HepG2 (cell line): ENCODE data around the gene ZNF581. TPM values are rescaled to one million over a fixed set of nuclear protein-coding genes. Genes with fewer than 3 reads are reported as not detected.

Source experiments
- ATF1 ChIP-seq: IDR thresholded peaks from 2 replicates; pipeline ENCODE4 v1.6.1; 2016; ENCODE audit warnings: mild to moderate bottlenecking, control low read depth
- HDAC2 ChIP-seq: sonication (generic); formaldehyde crosslinking; IDR thresholded peaks from 2 replicates; pipeline ENCODE4 v1.4.0; 2020; ENCODE audit warnings: missing genetic modification reagents
- HIVEP1 ChIP-seq: sonication (generic); formaldehyde crosslinking; IDR thresholded peaks from 2 replicates; pipeline ENCODE4 v1.4.0; 2020; ENCODE audit warnings: mild to moderate bottlenecking, missing genetic modification reagents
- JARID2 ChIP-seq: sonication (generic); formaldehyde crosslinking; IDR thresholded peaks from 2 replicates; pipeline ENCODE4 v1.8.1; 2023; ENCODE audit warnings: missing genetic modification reagents, inconsistent platforms; ENCODE audit not compliant: insufficient replicate concordance
- NFE2L2 ChIP-seq: fragments of 150-350 bp; IDR thresholded peaks from 2 replicates; pipeline ENCODE4 v1.6.1; 2014; ENCODE audit warnings: low read length
- RAD51 ChIP-seq: fragments of 450-650 bp; IDR thresholded peaks from 2 replicates; pipeline ENCODE4 v1.6.1; 2016; ENCODE audit warnings: borderline replicate concordance
- RELA ChIP-seq: sonication (generic); formaldehyde crosslinking; IDR thresholded peaks from 2 replicates; pipeline ENCODE4 v1.4.0; 2020; ENCODE audit warnings: missing genetic modification reagents
- TBP ChIP-seq: sonication (generic); formaldehyde crosslinking; IDR thresholded peaks from 2 replicates; pipeline ENCODE4 v1.5.0; 2020; ENCODE audit warnings: missing genetic modification reagents
- TP53 ChIP-seq: sonication (generic); formaldehyde crosslinking; conservative IDR thresholded peaks from 2 replicates; pipeline ENCODE4 v1.4.0; 2020; ENCODE audit warnings: missing genetic modification reagents
- ZBTB1 ChIP-seq: sonication (generic); formaldehyde crosslinking; IDR thresholded peaks from 2 replicates; pipeline ENCODE4 v1.4.0; 2020; ENCODE audit warnings: missing genetic modification reagents, borderline replicate concordance
- ZFP37 ChIP-seq: sonication (generic); formaldehyde crosslinking; IDR thresholded peaks from 2 replicates; pipeline ENCODE4 v1.4.0; 2020; ENCODE audit warnings: missing genetic modification reagents, borderline replicate concordance
- ZMYM3 ChIP-seq: sonication (generic); formaldehyde crosslinking; IDR thresholded peaks from 2 replicates; pipeline ENCODE4 v1.5.1; 2020; ENCODE audit warnings: mild to moderate bottlenecking, missing genetic modification reagents
- ZNF10 ChIP-seq: sonication (generic); formaldehyde crosslinking; IDR thresholded peaks from 2 replicates; pipeline ENCODE4 v1.4.0; 2020; ENCODE audit warnings: mild to moderate bottlenecking, low read depth, missing genetic modification reagents, borderline replicate concordance
- ZNF333 ChIP-seq: sonication (generic); formaldehyde crosslinking; IDR thresholded peaks from 2 replicates; pipeline ENCODE4 v1.4.0; 2020; ENCODE audit warnings: mild to moderate bottlenecking, missing genetic modification reagents, borderline replicate concordance
- ZNF432 ChIP-seq: sonication (generic); formaldehyde crosslinking; IDR thresholded peaks from 2 replicates; pipeline ENCODE4 v1.5.0; 2020; ENCODE audit warnings: missing genetic modification reagents, mild to moderate bottlenecking, borderline replicate concordance
- ZNF607 ChIP-seq: sonication (generic); formaldehyde crosslinking; IDR thresholded peaks from 2 replicates; pipeline ENCODE4 v1.5.1; 2020; ENCODE audit warnings: missing genetic modification reagents, mild to moderate bottlenecking, borderline replicate concordance
- ZNF660 ChIP-seq: sonication (generic); formaldehyde crosslinking; IDR thresholded peaks from 2 replicates; pipeline ENCODE4 v1.5.1; 2020; ENCODE audit warnings: mild to moderate bottlenecking, low read depth, missing genetic modification reagents, borderline replicate concordance
- polyA plus RNA-seq, 8 experiments: library from polyadenylated mRNA; depleted of rRNA in 3 of 8; stranded (reverse) in 7 of 8; unstranded in 1 of 8; fragments of >200 nt; fragmentation: Illumina TruSeq in 4 of 8; extraction: Trizol in 4 of 8; gene quantifications; 2 replicates each; pipeline versions ENCODE4 v1.2.1 to v1.2.3, GENCODE V29; 2011 to 2016; ENCODE audit warnings: low read depth in 4 of 8, missing spikeins in 1 of 8, mixed read lengths in 1 of 8; ENCODE audit not compliant: insufficient read depth in 1 of 8
- total RNA-seq, 5 experiments: library from RNA; depleted of rRNA; stranded (reverse); fragments of >200 nt; fragmentation: Illumina TruSeq; extraction: Trizol; gene quantifications; 2 replicates each; pipeline ENCODE4 v1.2.3, GENCODE V29; 2016; ENCODE audit warnings: low read depth in 1 of 5
- TF ChIP-seq, protein P1 (sequence below): sonication (generic); formaldehyde crosslinking; IDR thresholded peaks from 2 replicates; pipeline ENCODE4 v1.4.0; 2020; ENCODE audit warnings: missing genetic modification reagents
- TF ChIP-seq, protein P2 (sequence below): sonication (generic); formaldehyde crosslinking; IDR thresholded peaks from 2 replicates; pipeline ENCODE4 v1.5.0; 2020; ENCODE audit warnings: missing genetic modification reagents
- TF ChIP-seq, protein P3 (sequence below): sonication (generic); formaldehyde crosslinking; IDR thresholded peaks from 2 replicates; pipeline ENCODE4 v1.4.0; 2020; ENCODE audit warnings: missing genetic modification reagents
- TF ChIP-seq, protein P4 (sequence below): sonication (generic); formaldehyde crosslinking; IDR thresholded peaks from 2 replicates; pipeline ENCODE4 v1.4.0; 2020; ENCODE audit warnings: mild to moderate bottlenecking, missing genetic modification reagents, borderline replicate concordance
- TF ChIP-seq, protein P5 (sequence below): sonication (generic); formaldehyde crosslinking; IDR thresholded peaks from 2 replicates; pipeline ENCODE4 v1.9.0; 2022; ENCODE audit warnings: missing genetic modification reagents, mild to moderate bottlenecking, borderline replicate concordance
- TF ChIP-seq, protein P6 (sequence below): IDR thresholded peaks from 2 replicates; pipeline ENCODE4 v1.6.1; 2016; ENCODE audit warnings: mild to moderate bottlenecking

The ZNF581 gene
- total and polyA plus RNA-seq, 2 of the 13 experiments (the other 11 are each of a cell fraction or from before 2014, with no cell fraction given), result 19.6 to 49.5 TPM

DNA sequence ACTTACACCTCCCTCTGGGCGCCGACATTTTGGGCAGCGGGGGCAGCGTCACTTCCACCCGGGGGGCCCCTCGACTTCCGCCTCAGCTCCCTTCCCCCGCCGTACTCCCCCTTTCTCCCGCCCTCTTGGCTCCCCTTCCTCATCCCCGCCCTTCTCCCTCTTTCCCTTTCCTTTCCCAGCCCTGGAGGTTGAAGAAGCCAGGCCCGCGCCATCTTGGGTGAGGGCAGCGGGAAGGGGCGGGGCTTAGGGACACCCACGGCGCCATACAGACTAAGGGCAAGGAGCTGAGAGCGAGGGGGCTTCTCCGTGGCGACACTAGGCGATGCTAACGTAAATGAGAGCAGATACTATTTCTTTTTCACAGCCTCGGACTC, 44.0 kb upstream of the ZNF581 start, which contains the start of gene FIZ1 (continued):
- TF ChIP-seq, protein P1, sequence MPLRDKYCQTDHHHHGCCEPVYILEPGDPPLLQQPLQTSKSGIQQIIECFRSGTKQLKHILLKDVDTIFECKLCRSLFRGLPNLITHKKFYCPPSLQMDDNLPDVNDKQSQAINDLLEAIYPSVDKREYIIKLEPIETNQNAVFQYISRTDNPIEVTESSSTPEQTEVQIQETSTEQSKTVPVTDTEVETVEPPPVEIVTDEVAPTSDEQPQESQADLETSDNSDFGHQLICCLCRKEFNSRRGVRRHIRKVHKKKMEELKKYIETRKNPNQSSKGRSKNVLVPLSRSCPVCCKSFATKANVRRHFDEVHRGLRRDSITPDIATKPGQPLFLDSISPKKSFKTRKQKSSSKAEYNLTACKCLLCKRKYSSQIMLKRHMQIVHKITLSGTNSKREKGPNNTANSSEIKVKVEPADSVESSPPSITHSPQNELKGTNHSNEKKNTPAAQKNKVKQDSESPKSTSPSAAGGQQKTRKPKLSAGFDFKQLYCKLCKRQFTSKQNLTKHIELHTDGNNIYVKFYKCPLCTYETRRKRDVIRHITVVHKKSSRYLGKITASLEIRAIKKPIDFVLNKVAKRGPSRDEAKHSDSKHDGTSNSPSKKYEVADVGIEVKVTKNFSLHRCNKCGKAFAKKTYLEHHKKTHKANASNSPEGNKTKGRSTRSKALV (CRISPR knock-in tag), result no peak; the same call in 1 of the 2 replicates
- TF ChIP-seq ZBTB1 (CRISPR knock-in tag), result no peak
- no peak for TF ChIP-seq TBP (CRISPR knock-in tag)
- TF ChIP-seq ZNF607 (CRISPR knock-in tag), result no peak
- TF ChIP-seq, protein P2, sequence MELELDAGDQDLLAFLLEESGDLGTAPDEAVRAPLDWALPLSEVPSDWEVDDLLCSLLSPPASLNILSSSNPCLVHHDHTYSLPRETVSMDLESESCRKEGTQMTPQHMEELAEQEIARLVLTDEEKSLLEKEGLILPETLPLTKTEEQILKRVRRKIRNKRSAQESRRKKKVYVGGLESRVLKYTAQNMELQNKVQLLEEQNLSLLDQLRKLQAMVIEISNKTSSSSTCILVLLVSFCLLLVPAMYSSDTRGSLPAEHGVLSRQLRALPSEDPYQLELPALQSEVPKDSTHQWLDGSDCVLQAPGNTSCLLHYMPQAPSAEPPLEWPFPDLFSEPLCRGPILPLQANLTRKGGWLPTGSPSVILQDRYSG (CRISPR knock-in tag), result no peak
- TF ChIP-seq, protein P3, sequence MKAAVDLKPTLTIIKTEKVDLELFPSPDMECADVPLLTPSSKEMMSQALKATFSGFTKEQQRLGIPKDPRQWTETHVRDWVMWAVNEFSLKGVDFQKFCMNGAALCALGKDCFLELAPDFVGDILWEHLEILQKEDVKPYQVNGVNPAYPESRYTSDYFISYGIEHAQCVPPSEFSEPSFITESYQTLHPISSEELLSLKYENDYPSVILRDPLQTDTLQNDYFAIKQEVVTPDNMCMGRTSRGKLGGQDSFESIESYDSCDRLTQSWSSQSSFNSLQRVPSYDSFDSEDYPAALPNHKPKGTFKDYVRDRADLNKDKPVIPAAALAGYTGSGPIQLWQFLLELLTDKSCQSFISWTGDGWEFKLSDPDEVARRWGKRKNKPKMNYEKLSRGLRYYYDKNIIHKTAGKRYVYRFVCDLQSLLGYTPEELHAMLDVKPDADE (CRISPR knock-in tag), result no peak
- TF ChIP-seq ZFP37 (CRISPR knock-in tag), result no peak
- TF ChIP-seq HDAC2 (CRISPR knock-in tag), result no peak
- TF ChIP-seq ZNF660 (CRISPR knock-in tag), result no peak
- no peak for TF ChIP-seq JARID2 (CRISPR knock-in tag)
- TF ChIP-seq, protein P4, sequence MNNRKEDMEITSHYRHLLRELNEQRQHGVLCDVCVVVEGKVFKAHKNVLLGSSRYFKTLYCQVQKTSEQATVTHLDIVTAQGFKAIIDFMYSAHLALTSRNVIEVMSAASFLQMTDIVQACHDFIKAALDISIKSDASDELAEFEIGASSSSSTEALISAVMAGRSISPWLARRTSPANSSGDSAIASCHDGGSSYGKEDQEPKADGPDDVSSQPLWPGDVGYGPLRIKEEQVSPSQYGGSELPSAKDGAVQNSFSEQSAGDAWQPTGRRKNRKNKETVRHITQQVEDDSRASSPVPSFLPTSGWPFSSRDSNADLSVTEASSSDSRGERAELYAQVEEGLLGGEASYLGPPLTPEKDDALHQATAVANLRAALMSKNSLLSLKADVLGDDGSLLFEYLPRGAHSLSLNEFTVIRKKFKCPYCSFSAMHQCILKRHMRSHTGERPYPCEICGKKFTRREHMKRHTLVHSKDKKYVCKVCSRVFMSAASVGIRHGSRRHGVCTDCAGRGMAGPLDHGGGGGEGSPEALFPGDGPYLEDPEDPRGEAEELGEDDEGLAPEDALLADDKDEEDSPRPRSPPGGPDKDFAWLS (CRISPR knock-in tag), result no peak
- TF ChIP-seq, protein P5, sequence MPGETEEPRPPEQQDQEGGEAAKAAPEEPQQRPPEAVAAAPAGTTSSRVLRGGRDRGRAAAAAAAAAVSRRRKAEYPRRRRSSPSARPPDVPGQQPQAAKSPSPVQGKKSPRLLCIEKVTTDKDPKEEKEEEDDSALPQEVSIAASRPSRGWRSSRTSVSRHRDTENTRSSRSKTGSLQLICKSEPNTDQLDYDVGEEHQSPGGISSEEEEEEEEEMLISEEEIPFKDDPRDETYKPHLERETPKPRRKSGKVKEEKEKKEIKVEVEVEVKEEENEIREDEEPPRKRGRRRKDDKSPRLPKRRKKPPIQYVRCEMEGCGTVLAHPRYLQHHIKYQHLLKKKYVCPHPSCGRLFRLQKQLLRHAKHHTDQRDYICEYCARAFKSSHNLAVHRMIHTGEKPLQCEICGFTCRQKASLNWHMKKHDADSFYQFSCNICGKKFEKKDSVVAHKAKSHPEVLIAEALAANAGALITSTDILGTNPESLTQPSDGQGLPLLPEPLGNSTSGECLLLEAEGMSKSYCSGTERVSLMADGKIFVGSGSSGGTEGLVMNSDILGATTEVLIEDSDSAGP, result peak; percentile 89; the same call in 1 of the 2 replicates
- TF ChIP-seq RAD51, result no peak
- TF ChIP-seq NFE2L2, result no peak
- TF ChIP-seq RELA, result no peak
- TF ChIP-seq ZNF333, result peak; percentile 69; the same call in 1 of the 2 replicates
- no peak for TF ChIP-seq TP53 (CRISPR knock-in tag)
- peak; percentile 29; the same call in 1 of the 2 replicates for TF ChIP-seq HIVEP1 (CRISPR knock-in tag)
- TF ChIP-seq, protein P6, sequence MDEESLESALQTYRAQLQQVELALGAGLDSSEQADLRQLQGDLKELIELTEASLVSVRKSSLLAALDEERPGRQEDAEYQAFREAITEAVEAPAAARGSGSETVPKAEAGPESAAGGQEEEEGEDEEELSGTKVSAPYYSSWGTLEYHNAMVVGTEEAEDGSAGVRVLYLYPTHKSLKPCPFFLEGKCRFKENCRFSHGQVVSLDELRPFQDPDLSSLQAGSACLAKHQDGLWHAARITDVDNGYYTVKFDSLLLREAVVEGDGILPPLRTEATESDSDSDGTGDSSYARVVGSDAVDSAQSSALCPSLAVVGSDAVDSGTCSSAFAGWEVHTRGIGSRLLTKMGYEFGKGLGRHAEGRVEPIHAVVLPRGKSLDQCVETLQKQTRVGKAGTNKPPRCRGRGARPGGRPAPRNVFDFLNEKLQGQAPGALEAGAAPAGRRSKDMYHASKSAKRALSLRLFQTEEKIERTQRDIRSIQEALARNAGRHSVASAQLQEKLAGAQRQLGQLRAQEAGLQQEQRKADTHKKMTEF (CRISPR knock-in tag), result peak; percentile 84
- no peak for TF ChIP-seq ZMYM3 (CRISPR knock-in tag)
- peak; percentile 86 for TF ChIP-seq ATF1 (CRISPR knock-in tag)
- no peak for TF ChIP-seq ZNF10 (CRISPR knock-in tag)
- TF ChIP-seq ZNF432, result no peak
